K562 (cell line): ENCODE measurements around the gene RASSF10. TPM values are rescaled to one million over a fixed set of nuclear protein-coding genes. Genes with fewer than 3 reads are reported as not detected.

ENCODE experiments used
- ATF3 ChIP-seq, 2 experiments: fragments of 450-650 bp in 1 of 2; sonication (generic) in 1 of 2; formaldehyde crosslinking in 1 of 2; IDR thresholded peaks in 1 of 2; conservative IDR thresholded peaks in 1 of 2; 2 replicates each; pipeline versions ENCODE4 v1.6.1 to v1.8.1; 2016 to 2023; ENCODE audit warnings: mild to moderate bottlenecking in 2 of 2, moderate library complexity in 2 of 2, inconsistent platforms in 1 of 2, missing genetic modification reagents in 1 of 2
- BRF1 ChIP-seq: IDR thresholded peaks from 3 replicates; pipeline ENCODE4 v1.6.1; 2011; ENCODE audit warnings: borderline replicate concordance, mild to moderate bottlenecking; ENCODE audit not compliant: insufficient read length; ENCODE audit errors: extremely low read depth
- CGGBP1 ChIP-seq: fragments of 250-450 bp; sonication (Bioruptor Pico); IDR thresholded peaks from 2 replicates; pipeline ENCODE4 v1.9.0; 2021; ENCODE audit warnings: mild to moderate bottlenecking
- CTBP1 ChIP-seq: fragments of 450-650 bp; IDR thresholded peaks from 2 replicates; pipeline ENCODE4 v1.6.1; 2016; ENCODE audit warnings: borderline replicate concordance
- DNMT1 ChIP-seq: fragments of 450-650 bp; IDR thresholded peaks from 2 replicates; pipeline ENCODE4 v1.6.1; 2016; ENCODE audit warnings: antibody characterized with exemption, mild to moderate bottlenecking
- E2F6 ChIP-seq, 2 experiments: IDR thresholded peaks; 2 replicates each; pipeline ENCODE4 v1.6.1; 2011; ENCODE audit warnings: borderline replicate concordance in 1 of 2, control low read depth in 1 of 2, low read depth in 1 of 2, low read length in 1 of 2, mild to moderate bottlenecking in 1 of 2, mixed read lengths in 1 of 2, moderate library complexity in 1 of 2; ENCODE audit not compliant: insufficient read depth in 1 of 2, insufficient read length in 1 of 2, poor library complexity in 1 of 2, severe bottlenecking in 1 of 2; ENCODE audit errors: extremely low read depth in 1 of 2
- ELF2 ChIP-seq: fragments of 250-450 bp; sonication (Bioruptor Pico); IDR thresholded peaks from 2 replicates; pipeline ENCODE4 v1.5.0; 2021; ENCODE audit warnings: mild to moderate bottlenecking
- FOXK2 ChIP-seq, 2 experiments: fragments of 450-650 bp; IDR thresholded peaks in 1 of 2; conservative IDR thresholded peaks in 1 of 2; 2 replicates each; pipeline ENCODE4 v1.6.1; 2016; ENCODE audit warnings: low read depth in 2 of 2, mild to moderate bottlenecking in 1 of 2
- GABPA ChIP-seq: fragments of 200-800 bp; sonication (Bioruptor generic); conservative IDR thresholded peaks from 2 replicates; pipeline ENCODE4 v1.6.1; 2016; ENCODE audit warnings: low read depth, missing genetic modification characterization, missing compliant biosample characterization
- GATAD2A ChIP-seq: fragments of 450-650 bp; IDR thresholded peaks from 2 replicates; pipeline ENCODE4 v1.6.1; 2017
- HLTF ChIP-seq: fragments of 450-650 bp; IDR thresholded peaks from 2 replicates; pipeline ENCODE4 v1.6.1; 2016
- KLF6 ChIP-seq: fragments of 250-450 bp; sonication (Bioruptor Pico); IDR thresholded peaks from 2 replicates; pipeline ENCODE4 v1.4.0; 2020; ENCODE audit warnings: mild to moderate bottlenecking, moderate library complexity, borderline replicate concordance
- LCOR ChIP-seq: sonication (generic); formaldehyde crosslinking; IDR thresholded peaks from 2 replicates; pipeline ENCODE4 v1.8.0; 2022; ENCODE audit warnings: mild to moderate bottlenecking, missing genetic modification reagents
- LEF1 ChIP-seq: fragments of 450-650 bp; IDR thresholded peaks from 2 replicates; pipeline ENCODE4 v1.6.1; 2016; ENCODE audit warnings: mild to moderate bottlenecking
- PML ChIP-seq: IDR thresholded peaks from 2 replicates; pipeline ENCODE4 v1.6.1; 2012; ENCODE audit warnings: low read length, inconsistent platforms
- POLR2A ChIP-seq: fragments of 450-650 bp; conservative IDR thresholded peaks from 2 replicates; pipeline ENCODE4 v1.6.1; 2016
- SMARCE1 ChIP-seq: fragments of 450-650 bp; IDR thresholded peaks from 2 replicates; pipeline ENCODE4 v1.7.1; 2016; ENCODE audit warnings: mild to moderate bottlenecking
- USF2 ChIP-seq: sonication (generic); formaldehyde crosslinking; IDR thresholded peaks from 2 replicates; pipeline ENCODE4 v1.5.0; 2020; ENCODE audit warnings: missing genetic modification reagents
- ZBTB11 ChIP-seq, 3 experiments: fragments of 200-800 bp in 1 of 3; fragments of 250-450 bp in 1 of 3; fragments of 450-650 bp in 1 of 3; sonication (Bioruptor Pico) in 1 of 3; sonication (Bioruptor generic) in 1 of 3; formaldehyde crosslinking in 1 of 3; IDR thresholded peaks; 2 replicates each; pipeline versions ENCODE4 v1.6.1 to v1.8.0; 2016 to 2022; ENCODE audit warnings: mild to moderate bottlenecking in 2 of 3, missing genetic modification characterization in 2 of 3, missing compliant biosample characterization in 1 of 3, moderate library complexity in 1 of 3
- ZNF668 ChIP-seq: fragments of 250-450 bp; sonication (Bioruptor Pico); IDR thresholded peaks from 2 replicates; pipeline ENCODE4 v1.8.0; 2022; ENCODE audit warnings: mild to moderate bottlenecking, inconsistent platforms
- ZNF785 ChIP-seq: fragments of 250-450 bp; sonication (Bioruptor Pico); IDR thresholded peaks from 2 replicates; pipeline ENCODE4 v1.4.0; 2020; ENCODE audit warnings: mild to moderate bottlenecking
- polyA plus RNA-seq, 8 experiments: library from polyadenylated mRNA; depleted of rRNA in 4 of 8; stranded (reverse) in 5 of 8; unstranded in 3 of 8; fragments of >200 nt; fragmentation: Nextera tagmentation in 2 of 8; fragmentation: Illumina TruSeq in 1 of 8; extraction: Ambion mirVana in 2 of 8; extraction: Trizol in 1 of 8; gene quantifications; 2 replicates each; pipeline versions ENCODE4 v1.2.1 to v1.2.3, GENCODE V29; 2011 to 2014; ENCODE audit warnings: inconsistent platforms in 1 of 8, missing spikeins in 1 of 8
- total RNA-seq, 7 experiments: library from RNA; depleted of rRNA in 6 of 7; stranded (reverse); fragments of >200 nt in 6 of 7; fragmentation: Illumina TruSeq in 2 of 7; extraction: Trizol in 2 of 7; gene quantifications; 2 replicates each; pipeline versions ENCODE4 v1.2.1 to v1.2.3, GENCODE V29; 2011 to 2021; ENCODE audit warnings: low replicate concordance in 1 of 7

The RASSF10 gene
- total and polyA plus RNA-seq, 9 of the 15 experiments (the other 6 are each of a cell fraction or from before 2014, with no cell fraction given) = not detected

GRCh38 chr11:12989428-12990161 lies 19.5 kb upstream of the RASSF10 start (continued):
- TF ChIP-seq GABPA (tag) (no peak), USF2 (CRISPR knock-in tag) (no peak), ZNF785 (CRISPR knock-in tag) (no peak), BRF1 (no peak), SMARCE1 (peak; percentile 95), ELF2 (peak; percentile 80; the same call in 1 of the 2 replicates), ZBTB11 (CRISPR knock-in tag; IDR thresholded peaks at IDR 0.05) (peak in 1 of 3 experiments; percentile 43; a peak in 1 of 6 replicates), ZNF668 (CRISPR knock-in tag) (peak; percentile 58; the same call in 1 of the 2 replicates), ATF3 (IDR thresholded peaks at IDR 0.05) (peak; percentile 95), ATF3 (CRISPR knock-in tag; conservative IDR thresholded peaks at IDR 0.05) (peak; percentile 92), FOXK2 (conservative IDR thresholded peaks at IDR 0.05 in 1 of 2, IDR thresholded peaks at IDR 0.05 in 1 of 2; ENCODE audit: low read depth in 2 of 2) (peak; percentile 48 to 58; a peak in 2 of 4 replicates), GATAD2A (peak; percentile 53; the same call in 1 of the 2 replicates), HLTF (no peak), KLF6 (0 out of 2 replicates have a peak, but pooled peaks have one; percentile 6), PML (peak; percentile 92), DNMT1 (no peak), CGGBP1 (CRISPR knock-in tag) (no peak), CTBP1 (peak; percentile 82; the same call in 1 of the 2 replicates), LEF1 (peak; percentile 76), POLR2A (peak; percentile 99), E2F6 (IDR thresholded peaks at IDR 0.05; ENCODE audit: borderline replicate concordance in 1 of 2, extremely low read depth in 1 of 2, insufficient read depth in 1 of 2, insufficient read length in 1 of 2, low read depth in 1 of 2, low read length in 1 of 2, poor library complexity in 1 of 2, severe bottlenecking in 1 of 2) (peak; percentile 48 to 74), LCOR (CRISPR knock-in tag) (peak; percentile 67)
